Measurements from ENCODE around the gene NFKB1.
"Not testable (repeated sequence)": the region's sequence is repeated elsewhere in the genome, so short reads cannot be mapped to it uniquely, and the experiment has no call there.

- not testable (repeated sequence) for TF ChIP-seq EP300 (IDR thresholded peaks at IDR 0.05; ENCODE audit: borderline replicate concordance in 1 of 2, control insufficient read depth in 1 of 2, low read depth in 2 of 2, low read length in 2 of 2); TAF1 (IDR thresholded peaks at IDR 0.05; ENCODE audit: borderline replicate concordance, low read depth, low read length); CBX5 (IDR thresholded peaks at IDR 0.05; ENCODE audit: low read depth); SIX5 (IDR thresholded peaks at IDR 0.05; ENCODE audit: low read depth, low read length, severe bottlenecking); EZH2 (IDR thresholded peaks at IDR 0.05; ENCODE audit: borderline replicate concordance, control insufficient read depth, low read depth, low read length); HDAC2 (IDR thresholded peaks at IDR 0.05); CTCF (IDR thresholded peaks at IDR 0.05 in 2 of 3, conservative IDR thresholded peaks at IDR 0.05 in 1 of 3; ENCODE audit: control insufficient read depth in 2 of 3, extremely low read depth in 1 of 3, insufficient read depth in 1 of 3, low read depth in 3 of 3, low read length in 3 of 3); ATF3 (IDR thresholded peaks at IDR 0.05; ENCODE audit: borderline replicate concordance, extremely low read depth, low read depth, low read length); ZNF24 (IDR thresholded peaks at IDR 0.05); STAT3 (IDR thresholded peaks at IDR 0.05; ENCODE audit: low read depth, low read length); SP1 (IDR thresholded peaks at IDR 0.05; ENCODE audit: low read depth, low read length); ZZZ3 (IDR thresholded peaks at IDR 0.05; ENCODE audit: control insufficient read depth, insufficient read length, low read depth); ZNF274 (IDR thresholded peaks at IDR 0.05; ENCODE audit: insufficient read depth, insufficient read length)
Measured at GRCh38 chr4:102479832-102480231, 21.3 kb upstream of the NFKB1 start.
